Endothelial cell of umbilical vein (primary cell): ENCODE measurements around the gene CHAC2. TPM values are rescaled to one million over a fixed set of nuclear protein-coding genes. Genes with fewer than 3 reads are reported as not detected.
A peak's percentile ranks its signal among the peaks of the same experiment; 100 is the strongest.

Source experiments
- BruUV-seq: library from RNA; stranded (reverse); fragments of 400-500 nt; replicated peaks from 2 replicates; lab custom pipeline; 2021; lab: Mats Ljungman, UMichigan
- CTCF ChIA-PET: fragments of 300-600, 350-600 bp; sonication (Branson Sonifier 250); formaldehyde crosslinking; loops from one replicate; lab custom pipeline; 2021; ENCODE audit warnings: antibody characterized with exemption, inconsistent platforms; lab: Charles Lee
- POLR2A ChIA-PET: fragments of 300-600, 350-600 bp; sonication (Branson Sonifier 250); formaldehyde crosslinking; loops from one replicate; lab custom pipeline; 2021; ENCODE audit warnings: antibody characterized with exemption, inconsistent platforms; lab: Charles Lee
- DNase-seq: peaks from one replicate; pipeline ENCODE4 v3.0.0-alpha.2; 2011; ENCODE audit warnings: low read depth, low spot score
- FAIRE-seq: peaks from 2 replicates; lab custom pipeline; 2011; peaks lifted over from hg19 to GRCh38; lab: Jason Lieb, UNC
- H2AFZ ChIP-seq: 2 replicates; pipeline ENCODE4 v1.6.0; 2012; ENCODE audit warnings: low read depth, low read length, control low read depth, inconsistent platforms
- H3K27ac ChIP-seq: 2 replicates; pipeline ENCODE4 v1.5.1; 2011; ENCODE audit warnings: low read depth, mild to moderate bottlenecking, control low read depth, low read length, moderate library complexity; ENCODE audit not compliant: insufficient read depth
- H3K27me3 ChIP-seq, 2 experiments: 2 replicates each; pipeline versions ENCODE4 v1.6.0 to v1.6.1; 2011; ENCODE audit warnings: low read length in 2 of 2, mixed read lengths in 1 of 2; ENCODE audit not compliant: control insufficient read depth in 2 of 2, insufficient read depth in 2 of 2
- H3K36me3 ChIP-seq, 2 experiments: 2 replicates in 1 of 2; 3 replicates in 1 of 2; pipeline ENCODE4 v1.5.1; 2011; ENCODE audit warnings: low read length in 2 of 2, mild to moderate bottlenecking in 1 of 2, moderate library complexity in 1 of 2; ENCODE audit not compliant: control insufficient read depth in 2 of 2, insufficient read depth in 2 of 2; ENCODE audit errors: extremely low read depth in 1 of 2
- H3K4me1 ChIP-seq: 3 replicates; pipeline ENCODE4 v1.5.1; 2011; ENCODE audit warnings: mild to moderate bottlenecking, low read length; ENCODE audit not compliant: control insufficient read depth, insufficient read depth; ENCODE audit errors: extremely low read depth
- H3K4me2 ChIP-seq: 2 replicates; pipeline ENCODE4 v1.6.1; 2011; ENCODE audit warnings: low read length, control low read depth, mixed read lengths; ENCODE audit not compliant: insufficient read depth
- H3K4me3 ChIP-seq, 3 experiments: fragments of 200-600 bp in 1 of 3; sonication (generic), shearing (Covaris generic) in 1 of 3; replicated peaks in 1 of 3; 2 replicates each; pipeline ENCODE4 v1.5.1; 2011 to 2016; ENCODE audit warnings: control low read depth in 3 of 3, low read length in 3 of 3, mild to moderate bottlenecking in 2 of 3, inconsistent platforms in 1 of 3, low read depth in 1 of 3, moderate library complexity in 1 of 3; ENCODE audit not compliant: insufficient read depth in 1 of 3
- H3K79me2 ChIP-seq: 2 replicates; pipeline ENCODE4 v1.6.0; 2012; ENCODE audit warnings: low read length, inconsistent platforms; ENCODE audit not compliant: control insufficient read depth, insufficient read depth
- H3K9ac ChIP-seq: replicated peaks from 2 replicates; pipeline ENCODE3; 2011; ENCODE audit warnings: low read length, control low read depth; ENCODE audit not compliant: insufficient read depth; ENCODE audit errors: extremely low read depth
- H3K9me1 ChIP-seq: replicated peaks from 3 replicates; pipeline ENCODE4 v1.6.0; 2011; ENCODE audit warnings: mild to moderate bottlenecking, low read length; ENCODE audit not compliant: control insufficient read depth, insufficient read depth; ENCODE audit errors: extremely low read depth
- H3K9me3 ChIP-seq: replicated peaks from 2 replicates; pipeline ENCODE4 v1.5.1; 2012; ENCODE audit warnings: low read length, inconsistent platforms; ENCODE audit not compliant: control insufficient read depth, insufficient read depth
- H4K20me1 ChIP-seq: replicated peaks from 2 replicates; pipeline ENCODE3; 2011; ENCODE audit warnings: mild to moderate bottlenecking, low read length; ENCODE audit not compliant: control insufficient read depth, insufficient read depth; ENCODE audit errors: extremely low read depth
- CTCF ChIP-seq, 2 donors: IDR thresholded peaks; 1 replicate in 1 of 2; 2 replicates in 1 of 2; pipeline ENCODE4 v1.5.1; 2011; ENCODE audit warnings: low read length in 2 of 2, mild to moderate bottlenecking in 2 of 2, moderate library complexity in 2 of 2, control low read depth in 1 of 2, inconsistent platforms in 1 of 2, low read depth in 1 of 2; ENCODE audit not compliant: insufficient read depth in 1 of 2; ENCODE audit errors: extremely low read depth in 1 of 2
- EZH2 ChIP-seq: IDR thresholded peaks from 2 replicates; pipeline ENCODE4 v1.6.1; 2012; ENCODE audit warnings: borderline replicate concordance, low read depth, mild to moderate bottlenecking, moderate library complexity, low read length, inconsistent platforms; ENCODE audit not compliant: severe bottlenecking
- FOS ChIP-seq: IDR thresholded peaks from 2 replicates; pipeline ENCODE4 v1.6.1; 2011; ENCODE audit warnings: mild to moderate bottlenecking, low read length, moderate library complexity, borderline replicate concordance; ENCODE audit not compliant: insufficient read depth
- GATA2 ChIP-seq: IDR thresholded peaks from 2 replicates; pipeline ENCODE4 v1.7.0; 2011; ENCODE audit warnings: low read depth, mild to moderate bottlenecking, moderate library complexity, mixed read lengths, low read length; ENCODE audit not compliant: insufficient read length, insufficient read depth
- JUN ChIP-seq: IDR thresholded peaks from 2 replicates; pipeline ENCODE4 v1.6.1; 2011; ENCODE audit warnings: borderline replicate concordance, low read depth; ENCODE audit not compliant: insufficient read length, insufficient read depth
- MAX ChIP-seq: IDR thresholded peaks from 2 replicates; pipeline ENCODE4 v1.6.1; 2011; ENCODE audit not compliant: insufficient read depth, insufficient read length
- MYC ChIP-seq: IDR thresholded peaks from one replicate; pipeline ENCODE4 v1.6.1; 2011; ENCODE audit warnings: mild to moderate bottlenecking, low read depth, low read length
- POLR2A ChIP-seq: IDR thresholded peaks from 2 replicates; pipeline ENCODE4 v1.6.1; 2012; ENCODE audit warnings: low read depth, mild to moderate bottlenecking, control low read depth, low read length
- POLR2AphosphoS5 ChIP-seq: IDR thresholded peaks from 2 replicates; pipeline ENCODE4 v1.6.1; 2012; ENCODE audit warnings: low read depth, mild to moderate bottlenecking, control low read depth, low read length, moderate library complexity; ENCODE audit not compliant: insufficient read depth
- dilution Hi-C: fragments of 300-500 bp; cut with MboI; formaldehyde crosslinking; loops from one replicate; pipeline ENCODE4 v1.15.0; 2019; ENCODE audit warnings: low sequenced_read_pairs; ENCODE audit not compliant: extremely low pct_ligation_motif_present
- intact Hi-C: fragments of 100-400 bp; cut with micrococcal nuclease; formaldehyde crosslinking; loops from one replicate; pipeline ENCODE4 v1.10.0; 2022
- polyA plus RNA-seq, 4 experiments: library from polyadenylated mRNA; depleted of rRNA in 3 of 4; stranded (reverse) in 3 of 4; unstranded in 1 of 4; fragments of >200 nt; gene quantifications; 2 replicates each; pipeline versions ENCODE4 v1.2.1 to v1.2.3, GENCODE V29; 2011 to 2012; ENCODE audit warnings: missing spikeins in 1 of 4
- total RNA-seq: library from RNA; stranded (reverse); gene quantifications from 2 replicates; pipeline ENCODE4 v1.2.3, GENCODE V29; 2021

Gene CHAC2
- total and polyA plus RNA-seq, 2 donors (not counting 3 experiments of a cell fraction or from before 2014, with no cell fraction given): 3.4 to 8.3 TPM

GRCh38 chr2:53802617-53803151 lies 35.1 kb downstream of the CHAC2 start:
- H3K36me3 ChIP-seq: peaks cover 6 to 13% of the 10 kb centered on the region in 2 experiments
- no peak overlapping the region for H3K4me2 ChIP-seq
- BruUV-seq: no TSS peak
- no peaks in the 10 kb centered on the region for H3K27me3 ChIP-seq
- no peak overlapping the region for H3K27ac ChIP-seq
- no peak overlapping the region for H3K9ac ChIP-seq
- H3K9me3 ChIP-seq: no peaks in the 10 kb centered on the region
- peaks cover 2% of the 10 kb centered on the region for H3K4me1 ChIP-seq
- H3K9me1 ChIP-seq: no peaks in the 10 kb centered on the region
- H4K20me1 ChIP-seq: no peaks in the 10 kb centered on the region
- dilution Hi-C loops: no loop called here
- no peak overlapping the region for H3K4me3 ChIP-seq
- H2AFZ ChIP-seq: no peak overlapping the region
- FAIRE-seq (no peak), DNase-seq (peak; percentile 6)
- no peaks in the 10 kb centered on the region for H3K79me2 ChIP-seq
- no peak for TF ChIP-seq GATA2
- TF ChIP-seq MAX: no peak
- no peak for TF ChIP-seq JUN
- no peak for TF ChIP-seq EZH2
- TF ChIP-seq POLR2A: no peak
- TF ChIP-seq FOS: no peak
- no peak for TF ChIP-seq CTCF (IDR thresholded peaks at IDR 0.05; ENCODE audit: extremely low read depth in 1 of 2, insufficient read depth in 1 of 2, low read depth in 1 of 2, low read length in 2 of 2)
- TF ChIP-seq POLR2AphosphoS5: no peak
- TF ChIP-seq MYC: no peak
- CTCF ChIA-PET: no interaction called here
- intact Hi-C loops: no loop called here
- POLR2A ChIA-PET: no interaction called here
